ENCODE data around the gene LIPE. TPM values are rescaled to one million over a fixed set of nuclear protein-coding genes. Genes with fewer than 3 reads are reported as not detected.
A peak's percentile ranks its signal among the peaks of the same experiment; 100 is the strongest.
"Not testable (repeated sequence)": the region's sequence is repeated elsewhere in the genome, so short reads cannot be mapped to it uniquely, and the experiment has no call there.

Gene LIPE
- total and polyA plus RNA-seq, 12 donors, result 11.2 to 230 (median 43.3) TPM

DNA sequence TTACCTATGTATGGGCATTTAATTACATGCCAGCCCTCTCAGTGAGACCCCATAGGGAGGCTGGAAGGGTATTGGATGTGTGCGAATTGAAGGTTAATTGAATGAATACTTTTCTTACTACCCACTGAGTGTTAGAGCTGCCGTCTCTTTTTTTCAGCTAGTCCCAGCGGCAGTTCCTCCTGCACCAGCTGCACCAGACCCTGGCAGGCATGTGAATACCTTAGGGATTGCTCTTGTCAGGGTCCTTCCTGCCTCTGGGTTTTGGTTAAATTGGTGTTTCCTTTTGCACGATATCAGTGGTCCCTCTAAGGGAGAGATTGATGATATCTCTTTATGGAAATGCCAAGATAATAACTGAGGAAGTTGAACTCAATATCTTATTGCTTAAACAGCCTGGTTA is 25.4 kb upstream of the LIPE start:
- Histone ChIP-seq H3K4me1 (replicated peaks in 1 of 2) (peaks cover 0 to 5% of the 10 kb centered on the region in 2 donors), H3K9me3 (replicated peaks in 1 of 3) (no peaks in the 10 kb centered on the region), H3K4me3 (no peak overlapping the region), H3K27me3 (no peaks in the 10 kb centered on the region), H3K36me3 (replicated peaks in 1 of 2) (no peaks in the 10 kb centered on the region), H3K27ac (no peak overlapping the region)
- DNase-seq, result no peak
- 50 to 70% (median 54%) methylated on average over 4 of the region's 4 CpGs for WGBS, 4 donors
- intact Hi-C loops (cut with DNase I), result loop anchor here (2.0 to 5.0 kb wide), 2 partner anchors 75 to 76 kb away; partner anchors contain the start of gene CEACAM1 (in 2 of the 2)
- no peak for TF ChIP-seq POLR2A (IDR thresholded peaks at IDR 0.05)
- TF ChIP-seq, protein P1, sequence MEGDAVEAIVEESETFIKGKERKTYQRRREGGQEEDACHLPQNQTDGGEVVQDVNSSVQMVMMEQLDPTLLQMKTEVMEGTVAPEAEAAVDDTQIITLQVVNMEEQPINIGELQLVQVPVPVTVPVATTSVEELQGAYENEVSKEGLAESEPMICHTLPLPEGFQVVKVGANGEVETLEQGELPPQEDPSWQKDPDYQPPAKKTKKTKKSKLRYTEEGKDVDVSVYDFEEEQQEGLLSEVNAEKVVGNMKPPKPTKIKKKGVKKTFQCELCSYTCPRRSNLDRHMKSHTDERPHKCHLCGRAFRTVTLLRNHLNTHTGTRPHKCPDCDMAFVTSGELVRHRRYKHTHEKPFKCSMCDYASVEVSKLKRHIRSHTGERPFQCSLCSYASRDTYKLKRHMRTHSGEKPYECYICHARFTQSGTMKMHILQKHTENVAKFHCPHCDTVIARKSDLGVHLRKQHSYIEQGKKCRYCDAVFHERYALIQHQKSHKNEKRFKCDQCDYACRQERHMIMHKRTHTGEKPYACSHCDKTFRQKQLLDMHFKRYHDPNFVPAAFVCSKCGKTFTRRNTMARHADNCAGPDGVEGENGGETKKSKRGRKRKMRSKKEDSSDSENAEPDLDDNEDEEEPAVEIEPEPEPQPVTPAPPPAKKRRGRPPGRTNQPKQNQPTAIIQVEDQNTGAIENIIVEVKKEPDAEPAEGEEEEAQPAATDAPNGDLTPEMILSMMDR (IDR thresholded peaks at IDR 0.05), result no peak

DNA sequence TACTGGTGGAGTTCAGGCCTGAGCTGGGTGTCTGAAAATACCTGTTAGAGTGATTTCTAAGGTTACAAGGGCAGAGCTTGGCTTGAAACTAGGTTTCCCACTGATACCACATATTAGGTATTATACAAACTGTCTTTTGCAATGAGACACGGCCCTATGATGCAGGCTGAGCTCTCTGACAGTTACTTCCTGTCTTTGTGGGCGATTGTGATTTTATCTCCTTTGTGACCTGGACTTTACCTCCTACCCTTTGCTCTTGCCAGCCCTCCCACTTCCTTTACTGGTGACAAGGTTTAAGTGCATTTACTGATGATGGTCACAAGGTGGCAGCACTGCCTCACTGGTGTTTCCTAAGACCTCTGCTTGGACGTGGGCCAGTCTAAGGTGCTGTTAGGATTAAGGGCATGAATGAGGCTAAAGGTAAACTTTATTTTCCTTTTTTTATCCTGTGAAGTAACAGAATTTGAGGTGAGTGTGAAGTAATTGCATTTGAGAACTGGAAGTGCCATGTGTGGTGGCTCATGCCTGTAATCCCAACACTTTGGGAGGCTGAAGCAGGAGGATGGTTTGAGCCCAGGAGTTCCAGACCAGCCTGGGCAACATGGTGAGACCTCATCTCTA is 23.2 kb upstream of the LIPE start:
- TF ChIP-seq, protein P1 (IDR thresholded peaks at IDR 0.05), result peak; percentile 68 to 98 (median 94)
- TF ChIP-seq POLR2A (IDR thresholded peaks at IDR 0.05), result no peak
- Histone ChIP-seq H3K4me3 (no peak overlapping the region), H3K27me3 (no peaks in the 10 kb centered on the region), H3K27ac (peak overlapping the region in 2 of 5 donors; percentile 51 to 78), H3K9me3 (replicated peaks in 1 of 3) (no peaks in the 10 kb centered on the region), H3K4me1 (replicated peaks in 1 of 2) (peaks cover 0 to 7% of the 10 kb centered on the region in 2 donors), H3K36me3 (replicated peaks in 1 of 2) (no peaks in the 10 kb centered on the region)
- WGBS, 4 donors, result 0 to 1% (median 0%) methylated on average over 3 of the region's 3 CpGs
- intact Hi-C loops (cut with DNase I), result loop anchor here in 1 of 2 donors (5.0 kb wide), 1 partner anchor 77 kb away; the partner anchor contains the start of gene CEACAM1
- peak; percentile 76 to 95 (median 88) for DNase-seq

DNA sequence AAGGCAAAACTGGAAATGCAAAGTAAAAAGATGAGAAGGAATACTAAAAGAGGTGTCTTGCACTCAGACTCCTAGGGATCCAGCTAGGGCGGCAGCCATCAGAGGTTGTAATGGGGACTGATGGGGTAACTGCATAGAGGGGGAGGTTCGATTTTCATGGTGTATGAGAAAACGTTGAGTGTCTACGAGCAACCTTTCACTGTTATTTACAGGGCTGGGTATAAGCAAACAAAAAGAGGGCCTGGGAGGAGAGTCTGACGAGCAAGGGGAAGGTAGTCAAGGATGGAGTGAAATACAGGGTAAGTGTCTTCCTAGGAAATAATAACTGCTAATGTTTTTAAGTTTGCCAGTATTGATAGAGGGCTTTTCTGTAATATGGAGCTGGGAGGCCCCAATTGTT is 21.1 kb upstream of the LIPE start:
- H3K27ac ChIP-seq, result peak overlapping the region in 1 of 5 donors; percentile 12
- H3K4me1 ChIP-seq (replicated peaks in 1 of 2); H3K9me3 ChIP-seq (replicated peaks in 1 of 3); H3K4me3 ChIP-seq; H3K27me3 ChIP-seq; H3K36me3 ChIP-seq (replicated peaks in 1 of 2); DNase-seq; intact Hi-C loops (cut with DNase I): not testable (repeated sequence)
- 71 to 81% (median 78%) methylated on average over 5 of the region's 5 CpGs for WGBS, 4 donors

DNA sequence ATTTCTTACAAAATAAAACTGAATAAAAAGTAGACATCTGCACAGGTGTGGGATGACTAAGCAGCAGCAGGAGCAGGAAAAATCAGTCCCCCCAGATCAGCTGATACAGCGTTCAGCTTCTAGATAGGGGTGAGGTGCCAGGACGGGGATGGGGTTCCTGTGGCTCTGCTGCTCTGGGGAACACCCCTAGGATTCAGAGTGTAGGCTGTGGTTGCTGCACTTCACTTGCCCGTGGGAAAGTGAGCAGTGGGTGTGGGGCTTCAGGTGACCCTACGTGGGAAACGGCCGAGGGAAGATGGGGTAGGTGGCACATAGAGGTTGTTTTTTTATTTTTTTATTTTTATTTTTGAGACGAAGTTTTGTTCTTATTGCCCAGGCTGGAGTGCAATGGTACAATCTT is 18.8 kb upstream of the LIPE start:
- 89 to 91% (median 90%) methylated on average over 7 of the region's 7 CpGs for WGBS, 4 donors
- no peaks in the 10 kb centered on the region for H3K9me3 ChIP-seq (replicated peaks in 1 of 3)
- TF ChIP-seq, protein P1 (IDR thresholded peaks at IDR 0.05), result no peak
- no peak for TF ChIP-seq POLR2A (IDR thresholded peaks at IDR 0.05)
- DNase-seq, result no peak
- peaks cover 0 to 7% of the 10 kb centered on the region in 2 donors for H3K4me1 ChIP-seq (replicated peaks in 1 of 2)
- H3K27ac ChIP-seq, result no peak overlapping the region
- no peak overlapping the region for H3K4me3 ChIP-seq
- H3K36me3 ChIP-seq (replicated peaks in 1 of 2), result no peaks in the 10 kb centered on the region
- intact Hi-C loops (cut with DNase I), result no loop called here
- no peaks in the 10 kb centered on the region for H3K27me3 ChIP-seq

DNA sequence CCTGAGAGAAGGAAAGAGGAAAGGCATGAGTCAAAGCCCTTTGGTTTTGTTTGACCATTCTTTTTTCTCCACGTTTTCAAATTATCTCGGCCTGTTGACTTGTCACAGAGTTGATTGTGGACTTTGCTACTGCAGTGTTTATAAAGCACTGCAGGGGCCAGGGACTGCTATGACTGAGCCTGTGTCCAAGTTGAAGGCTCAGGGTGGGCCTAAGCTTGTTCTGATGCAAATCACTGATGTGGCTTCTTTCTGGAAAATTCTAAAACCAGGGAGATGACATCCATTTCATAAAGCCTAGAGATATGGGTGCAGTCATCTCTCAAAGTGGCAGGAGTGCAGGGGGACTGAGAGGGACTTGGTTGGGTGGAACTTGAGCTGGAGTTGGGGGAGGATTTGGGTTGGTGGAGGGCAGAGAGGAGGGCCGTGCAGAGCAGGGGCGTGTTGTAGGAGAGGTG is 16.8 kb upstream of the LIPE start:
- no peaks in the 10 kb centered on the region for H3K27me3 ChIP-seq
- H3K4me3 ChIP-seq, result no peak overlapping the region
- H3K36me3 ChIP-seq (replicated peaks in 1 of 2), result no peaks in the 10 kb centered on the region
- intact Hi-C loops (cut with DNase I), result no loop called here
- no peak overlapping the region for H3K27ac ChIP-seq
- DNase-seq, result no peak
- 74 to 90% (median 82%) methylated on average over 4 of the region's 4 CpGs for WGBS, 4 donors
- no peaks in the 10 kb centered on the region for H3K9me3 ChIP-seq (replicated peaks in 1 of 3)
- TF ChIP-seq, protein P1 (IDR thresholded peaks at IDR 0.05), result no peak
- no peak for TF ChIP-seq POLR2A (IDR thresholded peaks at IDR 0.05)
- H3K4me1 ChIP-seq (replicated peaks in 1 of 2), result peaks cover 0 to 15% of the 10 kb centered on the region in 2 donors

Measured in adrenal gland (tissue), 12 donors.